Measurements from ENCODE around the gene NMRK1.

GRCh38 chr9:75053869-75054268 is 34.1 kb downstream of the NMRK1 start:
- TF ChIP-seq YY1 (IDR thresholded peaks at IDR 0.05; ENCODE audit: insufficient read depth, insufficient read length): no peak
- TF ChIP-seq ZNF274 (IDR thresholded peaks at IDR 0.05; ENCODE audit: low read depth, low read length): no peak
- TF ChIP-seq SUZ12 (IDR thresholded peaks at IDR 0.05; ENCODE audit: extremely low read depth, insufficient read depth, insufficient read length): no peak

Measured in NT2/D1 (cell line).